ENCODE results near the gene MINDY2. TPM values are rescaled to one million over a fixed set of nuclear protein-coding genes. Genes with fewer than 3 reads are reported as not detected.

Gene MINDY2
- total RNA-seq, 1 experiment from 2014 or later, result 29.9 TPM

- TF ChIP-seq, protein P1, sequence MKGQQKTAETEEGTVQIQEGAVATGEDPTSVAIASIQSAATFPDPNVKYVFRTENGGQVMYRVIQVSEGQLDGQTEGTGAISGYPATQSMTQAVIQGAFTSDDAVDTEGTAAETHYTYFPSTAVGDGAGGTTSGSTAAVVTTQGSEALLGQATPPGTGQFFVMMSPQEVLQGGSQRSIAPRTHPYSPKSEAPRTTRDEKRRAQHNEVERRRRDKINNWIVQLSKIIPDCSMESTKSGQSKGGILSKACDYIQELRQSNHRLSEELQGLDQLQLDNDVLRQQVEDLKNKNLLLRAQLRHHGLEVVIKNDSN (CRISPR knock-in tag; IDR thresholded peaks at IDR 0.05), result no peak
- TF ChIP-seq SMAD4 (CRISPR knock-in tag; IDR thresholded peaks at IDR 0.05), result no peak
- no peak for TF ChIP-seq CREM (CRISPR knock-in tag; IDR thresholded peaks at IDR 0.05)
- no peak for TF ChIP-seq FOXJ3 (CRISPR knock-in tag; IDR thresholded peaks at IDR 0.05; ENCODE audit: borderline replicate concordance)
- no peak for TF ChIP-seq GABPB1 (CRISPR knock-in tag; IDR thresholded peaks at IDR 0.05)
- no peak for TF ChIP-seq ZNF416 (CRISPR knock-in tag; IDR thresholded peaks at IDR 0.05)
Observed at GRCh38 chr15:58910456-58910855, 139.4 kb downstream of the MINDY2 start (continued).

Other genes with a start within 250 kb of the MINDY2 start
- gene ADAM10, start 21.6 kb upstream of the MINDY2 start, total RNA-seq (2021), result 128 to 133 TPM (median 130 TPM) in 3 replicates
- gene SLTM, start 162.4 kb downstream of the MINDY2 start, total RNA-seq (2021), result 106 to 126 TPM (median 107 TPM) in 3 replicates
- 22.4 to 22.6 TPM (median 22.6 TPM) in 3 replicates for gene RNF111, start 216.4 kb downstream of the MINDY2 start, total RNA-seq (2021)

All from WTC11 (cell line).